BLaER1 treated with 17β-estradiol and CSF1 and Interleukin-3, amounts not matched to agents 10 nM and 100 nM (cell line): ENCODE measurements around the gene CUX1.
"Not testable (repeated sequence)": the region's sequence is repeated elsewhere in the genome, so short reads cannot be mapped to it uniquely, and the experiment has no call there.

Experiments used
- H3K27ac ChIP-seq, 11 experiments: shearing (Covaris generic); formaldehyde crosslinking; 2 replicates each; pipeline ENCODE4 v1.8.1; 2022
- H3K27me3 ChIP-seq, 11 experiments: shearing (Covaris generic); formaldehyde crosslinking; 2 replicates each; pipeline ENCODE4 v1.8.1; 2022
- H3K36me3 ChIP-seq, 11 experiments: shearing (Covaris generic); formaldehyde crosslinking; 2 replicates each; pipeline ENCODE4 v1.8.1; 2022
- H3K4me1 ChIP-seq, 10 experiments: shearing (Covaris generic); formaldehyde crosslinking; 2 replicates each; pipeline ENCODE4 v1.8.1; 2022
- H3K4me2 ChIP-seq, 11 experiments: shearing (Covaris generic); formaldehyde crosslinking; 2 replicates each; pipeline ENCODE4 v1.8.1; 2022
- H3K4me3 ChIP-seq, 10 experiments: shearing (Covaris generic); formaldehyde crosslinking; 2 replicates each; pipeline ENCODE4 v1.8.1; 2022
- H3K9ac ChIP-seq, 11 experiments: shearing (Covaris generic); formaldehyde crosslinking; 2 replicates each; pipeline ENCODE4 v1.8.1; 2022
- H3K9me3 ChIP-seq, 11 experiments: shearing (Covaris generic); formaldehyde crosslinking; replicated peaks in 1 of 11; 2 replicates each; pipeline ENCODE4 v1.8.1; 2022
- H4K20me1 ChIP-seq, 11 experiments: shearing (Covaris generic); formaldehyde crosslinking; 2 replicates each; pipeline ENCODE4 v1.8.1; 2022
- Cebpa-rat ChIP-seq, 11 experiments: shearing (Covaris generic); IDR thresholded peaks; 2 replicates each; pipeline ENCODE4 v1.8.1; 2022

Gene CUX1

GRCh38 chr7:101985057-101985902 lies 167.9 kb downstream of the CUX1 start:
- peaks cover 80 to 96% (median 93%) of the 10 kb centered on the region in 10 experiments for H3K4me1 ChIP-seq
- peak overlapping the region in 5 of 11 experiments; percentile 24 to 90 (median 82); a peak in 7 of 22 replicates for H3K27ac ChIP-seq
- peak overlapping the region in 5 of 11 experiments; percentile 3 to 45 (median 41); a peak in 9 of 22 replicates for H3K9ac ChIP-seq
- peaks cover 20 to 94% (median 82%) of the 10 kb centered on the region in 11 experiments; a peak in 21 of 22 replicates for H4K20me1 ChIP-seq
- H3K36me3 ChIP-seq = peaks cover 0 to 22% (median 9%) of the 10 kb centered on the region in 11 experiments; a peak in 8 of 22 replicates
- no peaks in the 10 kb centered on the region for H3K27me3 ChIP-seq
- peak overlapping the region; percentile 44 to 94 (median 82) for H3K4me2 ChIP-seq
- peaks cover 0 to 4% (median 0%) of the 10 kb centered on the region in 11 experiments; a peak in 1 of 22 replicates for H3K9me3 ChIP-seq
- no peak for TF ChIP-seq Cebpa-rat (IDR thresholded peaks at IDR 0.05)
- H3K4me3 ChIP-seq = no peak overlapping the region

- Histone ChIP-seq H3K4me1 (peaks cover 80 to 96% (median 93%) of the 10 kb centered on the region in 10 experiments), H3K4me2 (peak overlapping the region; percentile 44 to 94 (median 82); a peak in 18 of 22 replicates), H3K4me3 (no peak overlapping the region)
These were observed 168.7 kb downstream of the CUX1 start for GRCh38 chr7:101985903-101986734.

GRCh38 chr7:101987494-101987893 lies 170.1 kb downstream of the CUX1 start:
- Histone ChIP-seq H4K20me1 (peaks cover 20 to 94% (median 80%) of the 10 kb centered on the region in 11 experiments; a peak in 21 of 22 replicates), H3K9ac (peak overlapping the region in 1 of 11 experiments; percentile 34; a peak in 1 of 22 replicates), H3K4me3 (no peak overlapping the region), H3K4me1 (peaks cover 80 to 96% (median 93%) of the 10 kb centered on the region in 10 experiments), H3K36me3 (peaks cover 0 to 22% (median 9%) of the 10 kb centered on the region in 11 experiments; a peak in 8 of 22 replicates), H3K4me2 (peak overlapping the region; percentile 59 to 94 (median 85)), H3K27ac (peak overlapping the region in 4 of 11 experiments; percentile 47 to 90 (median 82); a peak in 6 of 22 replicates), H3K9me3 (peaks cover 0 to 4% (median 0%) of the 10 kb centered on the region in 11 experiments; a peak in 1 of 22 replicates), H3K27me3 (no peaks in the 10 kb centered on the region)
- TF ChIP-seq Cebpa-rat (IDR thresholded peaks at IDR 0.05) = no peak

More at GRCh38 chr7:101985903-101986734, 168.7 kb downstream of the CUX1 start:
- H4K20me1 ChIP-seq = peaks cover 20 to 94% (median 81%) of the 10 kb centered on the region in 11 experiments; a peak in 21 of 22 replicates
- H3K27ac ChIP-seq = peak overlapping the region in 6 of 11 experiments; percentile 1 to 90 (median 64); a peak in 9 of 22 replicates
- no peaks in the 10 kb centered on the region for H3K27me3 ChIP-seq
- H3K9ac ChIP-seq = peak overlapping the region in 4 of 11 experiments; percentile 24 to 41 (median 33); a peak in 3 of 22 replicates
- H3K36me3 ChIP-seq = peaks cover 0 to 22% (median 9%) of the 10 kb centered on the region in 11 experiments; a peak in 8 of 22 replicates
- H3K9me3 ChIP-seq = peaks cover 0 to 4% (median 0%) of the 10 kb centered on the region in 11 experiments; a peak in 1 of 22 replicates
- no peak for TF ChIP-seq Cebpa-rat (IDR thresholded peaks at IDR 0.05)

GRCh38 chr7:101988060-101988459 lies 170.6 kb downstream of the CUX1 start:
- not testable (repeated sequence) for H3K9me3 ChIP-seq, H3K27me3 ChIP-seq, H3K4me3 ChIP-seq
- H4K20me1 ChIP-seq = peaks cover 20 to 95% (median 80%) of the 10 kb centered on the region in 11 experiments; a peak in 21 of 22 replicates
- peak overlapping the region in 7 of 11 experiments; percentile 5 to 79 (median 45); a peak in 10 of 22 replicates for H3K9ac ChIP-seq
- peaks cover 0 to 22% (median 7%) of the 10 kb centered on the region in 11 experiments; a peak in 8 of 22 replicates for H3K36me3 ChIP-seq
- H3K4me2 ChIP-seq = peak overlapping the region; percentile 59 to 94 (median 85)
- peak overlapping the region in 9 of 11 experiments; percentile 2 to 90 (median 49); a peak in 12 of 22 replicates for H3K27ac ChIP-seq
- peaks cover 84 to 99% (median 97%) of the 10 kb centered on the region in 10 experiments for H3K4me1 ChIP-seq

GRCh38 chr7:101988513-101988912 lies 171.1 kb downstream of the CUX1 start:
- H3K36me3 ChIP-seq = peaks cover 0 to 22% (median 2%) of the 10 kb centered on the region in 11 experiments; a peak in 8 of 22 replicates
- H3K9me3 ChIP-seq = no peaks in the 10 kb centered on the region
- H4K20me1 ChIP-seq = peaks cover 20 to 94% (median 80%) of the 10 kb centered on the region in 11 experiments; a peak in 21 of 22 replicates
- H3K4me2 ChIP-seq = peak overlapping the region; percentile 59 to 94 (median 85)
- peak overlapping the region in 9 of 11 experiments; percentile 2 to 90 (median 49); a peak in 12 of 22 replicates for H3K27ac ChIP-seq
- H3K4me3 ChIP-seq = no peak overlapping the region; a peak in 1 of 20 replicates
- peak overlapping the region in 7 of 11 experiments; percentile 5 to 79 (median 45); a peak in 10 of 22 replicates for H3K9ac ChIP-seq
- no peak for TF ChIP-seq Cebpa-rat (IDR thresholded peaks at IDR 0.05)
- H3K27me3 ChIP-seq = no peaks in the 10 kb centered on the region
- peaks cover 88 to 99% (median 97%) of the 10 kb centered on the region in 10 experiments for H3K4me1 ChIP-seq

GRCh38 chr7:101989101-101989500 lies 171.7 kb downstream of the CUX1 start:
- Histone ChIP-seq H3K4me3 (no peak overlapping the region), H3K27ac (peak overlapping the region in 6 of 11 experiments; percentile 13 to 90 (median 82); a peak in 8 of 22 replicates), H3K4me1 (peaks cover 94 to 100% (median 100%) of the 10 kb centered on the region in 10 experiments), H4K20me1 (peaks cover 20 to 97% (median 83%) of the 10 kb centered on the region in 11 experiments; a peak in 21 of 22 replicates), H3K4me2 (peak overlapping the region; percentile 59 to 94 (median 85); a peak in 21 of 22 replicates), H3K9me3 (no peaks in the 10 kb centered on the region), H3K36me3 (peaks cover 0 to 22% (median 0%) of the 10 kb centered on the region in 11 experiments; a peak in 5 of 22 replicates), H3K27me3 (no peaks in the 10 kb centered on the region), H3K9ac (peak overlapping the region in 4 of 11 experiments; percentile 15 to 79 (median 42); a peak in 2 of 22 replicates)
- no peak for TF ChIP-seq Cebpa-rat (IDR thresholded peaks at IDR 0.05)

- H3K4me1 ChIP-seq = peaks cover 92 to 100% (median 100%) of the 10 kb centered on the region in 10 experiments
- no peaks in the 10 kb centered on the region for H3K27me3 ChIP-seq
- peak in 4 of 11 experiments; percentile 15 to 53 (median 35); a peak in 3 of 22 replicates for TF ChIP-seq Cebpa-rat (IDR thresholded peaks at IDR 0.05)
- H3K4me2 ChIP-seq = peak overlapping the region; percentile 68 to 94 (median 85)
- H3K9ac ChIP-seq = peak overlapping the region; percentile 49 to 79 (median 64); a peak in 21 of 22 replicates
- H3K36me3 ChIP-seq = peaks cover 0 to 22% (median 0%) of the 10 kb centered on the region in 11 experiments; a peak in 4 of 22 replicates
- H4K20me1 ChIP-seq = peaks cover 13 to 96% (median 67%) of the 10 kb centered on the region in 11 experiments; a peak in 21 of 22 replicates
- H3K4me3 ChIP-seq = peak overlapping the region; percentile 0 to 52 (median 42); a peak in 14 of 20 replicates
- H3K27ac ChIP-seq = peak overlapping the region in 10 of 11 experiments; percentile 61 to 90 (median 72); a peak in 21 of 22 replicates
- H3K9me3 ChIP-seq = no peaks in the 10 kb centered on the region
These were observed 173.5 kb downstream of the CUX1 start for GRCh38 chr7:101990811-101991418.
